ENCODE results near the gene EPHB3.

Gene EPHB3

GRCh38 chr3:184558726-184559125, 2.9 kb upstream of the EPHB3 start:
- Histone ChIP-seq H3K14ac (ENCODE audit: low read length in 2 of 2) (no peak overlapping the region), H2AFZ (ENCODE audit: low read depth, low read length) (no peak overlapping the region), H2AK5ac (ENCODE audit: low read length, severe bottlenecking) (no peak overlapping the region), H3K23ac (ENCODE audit: low read length in 2 of 2) (no peak overlapping the region), H2BK120ac (ENCODE audit: low read depth, low read length) (no peak overlapping the region), H4K91ac (ENCODE audit: low read length) (no peak overlapping the region), H3K4me1 (ENCODE audit: control insufficient read depth, insufficient read depth, low read depth, low read length) (peaks cover 17% of the 10 kb centered on the region), H2BK15ac (ENCODE audit: low read depth, poor library complexity, severe bottlenecking) (no peak overlapping the region), H2BK5ac (ENCODE audit: low read depth, low read length, poor library complexity, severe bottlenecking) (no peak overlapping the region), H3K4me2 (ENCODE audit: low read length, poor library complexity, severe bottlenecking) (no peak overlapping the region), H3K4ac (ENCODE audit: low read depth in 1 of 2, low read length in 2 of 2) (no peak overlapping the region), H2BK12ac (ENCODE audit: low read length in 2 of 2) (no peak overlapping the region), H3K27ac (ENCODE audit: low read length, poor library complexity, severe bottlenecking) (no peak overlapping the region), H3K79me1 (replicated peaks; ENCODE audit: low read length, poor library complexity, severe bottlenecking) (no peaks in the 10 kb centered on the region), H3K9me3 (ENCODE audit: control insufficient read depth, low read length) (no peaks in the 10 kb centered on the region), H3K4me3 (ENCODE audit: insufficient read depth in 1 of 2, low read depth in 1 of 2, low read length in 2 of 2) (no peak overlapping the region), H3K36me3 (ENCODE audit: control insufficient read depth in 1 of 2, insufficient read depth in 2 of 2, low read depth in 1 of 2, low read length in 2 of 2) (no peaks in the 10 kb centered on the region), H3K9ac (ENCODE audit: low read length) (no peak overlapping the region), H3K18ac (ENCODE audit: low read depth in 1 of 2, low read length in 2 of 2) (no peak overlapping the region), H3K27me3 (ENCODE audit: control insufficient read depth in 1 of 2, insufficient read depth in 1 of 2, low read length in 2 of 2) (peaks cover 47 to 67% of the 10 kb centered on the region in 2 experiments), H4K8ac (ENCODE audit: low read length) (no peak overlapping the region)
- WGBS: 57% methylated on average over 6 of the region's 6 CpGs
- no peak for DNase-seq

DNA sequence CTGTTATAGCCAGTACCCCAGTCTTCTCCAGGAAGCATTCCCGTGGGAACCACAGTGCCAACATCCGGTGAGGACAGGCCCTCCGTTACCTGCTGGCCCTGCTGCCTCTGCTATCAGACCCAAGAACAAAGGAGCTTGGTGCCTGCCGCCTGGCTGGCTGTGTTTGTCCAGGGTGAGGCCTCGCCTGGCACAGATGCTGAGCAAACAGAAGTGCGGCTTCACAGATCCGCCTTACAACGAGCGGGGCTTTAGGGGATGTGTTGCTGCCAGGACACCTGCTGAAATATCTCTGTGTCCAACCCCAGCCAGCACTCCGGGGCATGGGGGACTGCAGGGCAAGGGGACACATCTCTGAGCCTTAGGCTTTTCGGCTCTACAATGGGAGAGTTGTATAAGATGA, 2.2 kb upstream of the EPHB3 start:
- WGBS: 83% methylated on average over 11 of the region's 11 CpGs
- no peak overlapping the region for H3K9ac ChIP-seq (ENCODE audit: low read length)
- peaks cover 42 to 73% of the 10 kb centered on the region in 2 experiments for H3K27me3 ChIP-seq (ENCODE audit: control insufficient read depth in 1 of 2, insufficient read depth in 1 of 2, low read length in 2 of 2)
- H3K4me1 ChIP-seq (ENCODE audit: control insufficient read depth, insufficient read depth, low read depth, low read length): peaks cover 17% of the 10 kb centered on the region
- no peak overlapping the region for H2AFZ ChIP-seq (ENCODE audit: low read depth, low read length)
- H2BK15ac ChIP-seq (ENCODE audit: low read depth, poor library complexity, severe bottlenecking): no peak overlapping the region
- H3K27ac ChIP-seq (ENCODE audit: low read length, poor library complexity, severe bottlenecking): no peak overlapping the region
- H2BK5ac ChIP-seq (ENCODE audit: low read depth, low read length, poor library complexity, severe bottlenecking): no peak overlapping the region
- no peak overlapping the region for H2BK120ac ChIP-seq (ENCODE audit: low read depth, low read length)
- no peak overlapping the region for H3K23ac ChIP-seq (ENCODE audit: low read length in 2 of 2)
- H3K18ac ChIP-seq (ENCODE audit: low read depth in 1 of 2, low read length in 2 of 2): no peak overlapping the region
- no peak overlapping the region for H3K14ac ChIP-seq (ENCODE audit: low read length in 2 of 2)
- H4K8ac ChIP-seq (ENCODE audit: low read length): no peak overlapping the region
- H3K79me1 ChIP-seq (replicated peaks; ENCODE audit: low read length, poor library complexity, severe bottlenecking): no peaks in the 10 kb centered on the region
- H3K4me3 ChIP-seq (ENCODE audit: insufficient read depth in 1 of 2, low read depth in 1 of 2, low read length in 2 of 2): no peak overlapping the region
- H4K91ac ChIP-seq (ENCODE audit: low read length): no peak overlapping the region
- H3K4me2 ChIP-seq (ENCODE audit: low read length, poor library complexity, severe bottlenecking): no peak overlapping the region
- DNase-seq: no peak
- H3K4ac ChIP-seq (ENCODE audit: low read depth in 1 of 2, low read length in 2 of 2): no peak overlapping the region
- no peak overlapping the region for H2BK12ac ChIP-seq (ENCODE audit: low read length in 2 of 2)
- H3K36me3 ChIP-seq (ENCODE audit: control insufficient read depth in 1 of 2, insufficient read depth in 2 of 2, low read depth in 1 of 2, low read length in 2 of 2): no peaks in the 10 kb centered on the region
- H2AK5ac ChIP-seq (ENCODE audit: low read length, severe bottlenecking): no peak overlapping the region
- no peaks in the 10 kb centered on the region for H3K9me3 ChIP-seq (ENCODE audit: control insufficient read depth, low read length)

GRCh38 chr3:184560531-184560930, 1.1 kb upstream of the EPHB3 start:
- no peaks in the 10 kb centered on the region for H3K79me1 ChIP-seq (replicated peaks; ENCODE audit: low read length, poor library complexity, severe bottlenecking)
- DNase-seq: no peak
- peaks cover 42 to 81% of the 10 kb centered on the region in 2 experiments for H3K27me3 ChIP-seq (ENCODE audit: control insufficient read depth in 1 of 2, insufficient read depth in 1 of 2, low read length in 2 of 2)
- no peak overlapping the region for H3K4ac ChIP-seq (ENCODE audit: low read depth in 1 of 2, low read length in 2 of 2)
- no peak overlapping the region for H3K4me2 ChIP-seq (ENCODE audit: low read length, poor library complexity, severe bottlenecking)
- H3K27ac ChIP-seq (ENCODE audit: low read length, poor library complexity, severe bottlenecking): no peak overlapping the region
- no peak overlapping the region for H4K91ac ChIP-seq (ENCODE audit: low read length)
- H3K9me3 ChIP-seq (ENCODE audit: control insufficient read depth, low read length): no peaks in the 10 kb centered on the region
- peak overlapping the region; percentile 78 for H3K9ac ChIP-seq (ENCODE audit: low read length)
- peak overlapping the region in 1 of 2 experiments; percentile 68 for H3K4me3 ChIP-seq (ENCODE audit: insufficient read depth in 1 of 2, low read depth in 1 of 2, low read length in 2 of 2)
- no peak overlapping the region for H4K8ac ChIP-seq (ENCODE audit: low read length)
- H2BK12ac ChIP-seq (ENCODE audit: low read length in 2 of 2): no peak overlapping the region
- H2AK5ac ChIP-seq (ENCODE audit: low read length, severe bottlenecking): no peak overlapping the region
- no peak overlapping the region for H2BK120ac ChIP-seq (ENCODE audit: low read depth, low read length)
- H2AFZ ChIP-seq (ENCODE audit: low read depth, low read length): no peak overlapping the region
- H3K14ac ChIP-seq (ENCODE audit: low read length in 2 of 2): no peak overlapping the region
- H2BK5ac ChIP-seq (ENCODE audit: low read depth, low read length, poor library complexity, severe bottlenecking): no peak overlapping the region
- no peak overlapping the region for H2BK15ac ChIP-seq (ENCODE audit: low read depth, poor library complexity, severe bottlenecking)
- H3K36me3 ChIP-seq (ENCODE audit: control insufficient read depth in 1 of 2, insufficient read depth in 2 of 2, low read depth in 1 of 2, low read length in 2 of 2): no peaks in the 10 kb centered on the region
- peak overlapping the region in 1 of 2 experiments; percentile 13 for H3K18ac ChIP-seq (ENCODE audit: low read depth in 1 of 2, low read length in 2 of 2)
- H3K23ac ChIP-seq (ENCODE audit: low read length in 2 of 2): no peak overlapping the region
- WGBS: 80% methylated on average over 3 of the region's 3 CpGs
- peaks cover 20% of the 10 kb centered on the region for H3K4me1 ChIP-seq (ENCODE audit: control insufficient read depth, insufficient read depth, low read depth, low read length)

DNA sequence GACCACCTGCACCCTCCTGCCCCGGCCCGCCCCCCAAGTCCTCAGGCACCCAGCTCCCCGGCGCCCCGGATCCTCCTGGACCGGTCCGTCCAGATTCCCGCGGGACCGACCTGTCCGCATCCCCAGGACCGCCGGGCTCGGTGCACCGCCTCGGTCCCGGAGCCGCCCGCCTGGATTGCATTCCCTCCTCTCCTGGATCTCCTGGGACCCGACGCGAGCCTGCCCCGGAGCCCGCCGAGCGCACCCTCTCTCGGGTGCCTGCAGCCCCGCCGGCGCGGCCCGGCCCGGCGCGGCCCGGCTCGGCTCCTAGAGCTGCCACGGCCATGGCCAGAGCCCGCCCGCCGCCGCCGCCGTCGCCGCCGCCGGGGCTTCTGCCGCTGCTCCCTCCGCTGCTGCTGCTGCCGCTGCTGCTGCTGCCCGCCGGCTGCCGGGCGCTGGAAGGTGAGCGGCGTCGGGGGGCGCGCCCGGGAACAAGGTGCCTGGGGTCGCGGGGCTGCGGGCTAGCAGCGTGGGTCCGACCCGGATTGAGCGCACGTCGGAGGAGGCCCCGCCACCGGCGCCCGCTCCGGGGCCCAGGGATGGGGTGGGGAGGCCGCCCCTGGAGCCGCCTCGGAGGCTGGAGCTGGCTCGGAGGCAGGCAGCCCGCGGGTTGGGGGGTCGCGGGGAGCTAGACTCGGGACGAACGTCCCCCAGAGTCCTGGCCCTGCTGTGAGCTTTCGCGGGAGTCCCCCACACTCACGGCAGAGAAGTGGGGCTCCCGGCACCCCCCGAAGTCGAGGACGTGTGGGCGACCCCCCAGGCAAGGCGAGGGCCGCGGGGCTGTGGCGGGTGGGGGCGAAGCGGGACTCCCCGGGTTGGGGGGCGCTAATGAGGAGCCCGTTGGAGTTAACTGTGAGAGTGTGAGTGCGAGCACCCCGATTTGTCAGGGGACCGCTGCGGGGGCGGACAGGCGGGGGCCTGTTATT, 610 bp downstream of the EPHB3 start:
- Histone ChIP-seq H2BK15ac (ENCODE audit: low read depth, poor library complexity, severe bottlenecking) (peak overlapping the region; percentile 50), H3K4me3 (ENCODE audit: insufficient read depth in 1 of 2, low read depth in 1 of 2, low read length in 2 of 2) (peak overlapping the region; percentile 50 to 75), H3K14ac (ENCODE audit: low read length in 2 of 2) (no peak overlapping the region), H3K4me1 (ENCODE audit: control insufficient read depth, insufficient read depth, low read depth, low read length) (peaks cover 29% of the 10 kb centered on the region), H2BK5ac (ENCODE audit: low read depth, low read length, poor library complexity, severe bottlenecking) (no peak overlapping the region), H3K4ac (ENCODE audit: low read depth in 1 of 2, low read length in 2 of 2) (peak overlapping the region in 1 of 2 experiments; percentile 56), H2AFZ (ENCODE audit: low read depth, low read length) (no peak overlapping the region), H3K36me3 (ENCODE audit: control insufficient read depth in 1 of 2, insufficient read depth in 2 of 2, low read depth in 1 of 2, low read length in 2 of 2) (no peaks in the 10 kb centered on the region), H2AK5ac (ENCODE audit: low read length, severe bottlenecking) (no peak overlapping the region), H3K27me3 (ENCODE audit: control insufficient read depth in 1 of 2, insufficient read depth in 1 of 2, low read length in 2 of 2) (peaks cover 27 to 68% of the 10 kb centered on the region in 2 experiments), H3K9me3 (ENCODE audit: control insufficient read depth, low read length) (no peaks in the 10 kb centered on the region), H4K8ac (ENCODE audit: low read length) (no peak overlapping the region), H3K27ac (ENCODE audit: low read length, poor library complexity, severe bottlenecking) (no peak overlapping the region), H4K91ac (ENCODE audit: low read length) (no peak overlapping the region), H3K23ac (ENCODE audit: low read length in 2 of 2) (peak overlapping the region; percentile 45 to 75), H3K79me1 (replicated peaks; ENCODE audit: low read length, poor library complexity, severe bottlenecking) (no peaks in the 10 kb centered on the region), H3K9ac (ENCODE audit: low read length) (peak overlapping the region; percentile 38), H3K18ac (ENCODE audit: low read depth in 1 of 2, low read length in 2 of 2) (peak overlapping the region; percentile 48 to 63), H2BK12ac (ENCODE audit: low read length in 2 of 2) (peak overlapping the region in 1 of 2 experiments; percentile 42), H2BK120ac (ENCODE audit: low read depth, low read length) (no peak overlapping the region), H3K4me2 (ENCODE audit: low read length, poor library complexity, severe bottlenecking) (peak overlapping the region; percentile 74)
- no peak for DNase-seq
- WGBS: 3% methylated on average over 74 of the region's 109 CpGs
